Measurements from ENCODE around the gene KDM3A. TPM values are rescaled to one million over a fixed set of nuclear protein-coding genes. Genes with fewer than 3 reads are reported as not detected.
"Not testable (repeated sequence)": the region's sequence is repeated elsewhere in the genome, so short reads cannot be mapped to it uniquely, and the experiment has no call there.

The KDM3A gene
- polyA plus RNA-seq, 3 donors: 55.8 to 62.7 (median 59.4) TPM

DNA sequence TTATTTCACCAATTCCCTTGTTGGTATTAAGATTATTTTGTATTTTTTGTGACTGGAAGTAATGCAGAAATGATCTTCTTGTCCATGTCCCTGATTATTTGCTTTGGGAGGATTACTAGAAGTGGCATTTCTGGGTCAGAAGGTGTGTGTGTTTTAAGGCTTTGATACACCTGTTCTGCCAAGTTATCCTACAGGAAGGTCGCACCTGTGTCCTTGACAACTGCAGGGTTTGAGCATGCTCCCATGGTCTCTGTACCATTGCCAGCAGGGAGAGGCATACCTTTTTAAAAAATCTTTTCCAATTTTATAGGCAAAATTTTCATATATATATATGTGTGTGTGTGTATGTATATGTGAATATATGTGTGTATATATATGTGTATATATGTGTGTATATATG is 29.7 kb downstream of the KDM3A start:
- DNase-seq (ENCODE audit: low read depth in 3 of 3, low spot score in 2 of 3): no peak

DNA sequence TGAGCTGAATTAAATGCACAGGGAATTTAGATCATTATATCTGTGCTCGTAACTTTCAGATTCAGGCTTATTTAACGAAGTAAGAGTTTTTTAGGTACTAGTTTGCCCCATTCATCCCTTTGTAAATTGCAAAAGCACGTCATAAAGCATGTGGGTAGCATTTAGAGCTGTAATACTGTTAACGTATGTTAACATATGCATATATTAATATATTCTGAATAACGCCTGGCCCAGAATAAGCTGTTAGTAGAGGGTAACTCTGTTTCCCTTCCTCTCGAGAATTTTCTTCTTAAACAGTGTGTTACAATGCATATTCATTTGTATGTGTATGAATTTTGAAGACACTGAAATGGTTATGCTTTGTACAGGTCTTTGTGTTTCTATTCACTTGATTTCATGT is 30.5 kb downstream of the KDM3A start:
- DNase-seq (ENCODE audit: low read depth in 3 of 3, low spot score in 2 of 3): no peak

DNA sequence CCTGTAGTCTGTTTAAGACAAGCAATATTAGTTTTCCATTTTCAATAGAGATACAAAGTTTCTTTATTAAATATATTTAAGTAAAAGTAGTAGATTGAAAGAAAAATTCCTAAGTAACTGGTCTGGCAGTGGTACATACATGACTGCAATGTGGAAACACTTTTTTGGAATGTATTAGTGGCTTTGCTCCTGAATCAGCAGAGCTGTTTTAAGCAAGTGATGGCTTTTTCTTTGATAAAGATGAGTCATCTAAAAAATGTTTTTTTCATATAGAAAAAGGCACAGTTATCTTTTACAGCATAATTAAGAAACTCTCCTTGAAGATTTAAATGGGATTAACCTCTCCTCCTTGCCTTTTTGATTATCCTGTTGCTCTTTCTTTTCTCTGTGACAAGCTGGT is 34.9 kb downstream of the KDM3A start:
- no peak for DNase-seq (ENCODE audit: low read depth in 3 of 3, low spot score in 2 of 3)

DNA sequence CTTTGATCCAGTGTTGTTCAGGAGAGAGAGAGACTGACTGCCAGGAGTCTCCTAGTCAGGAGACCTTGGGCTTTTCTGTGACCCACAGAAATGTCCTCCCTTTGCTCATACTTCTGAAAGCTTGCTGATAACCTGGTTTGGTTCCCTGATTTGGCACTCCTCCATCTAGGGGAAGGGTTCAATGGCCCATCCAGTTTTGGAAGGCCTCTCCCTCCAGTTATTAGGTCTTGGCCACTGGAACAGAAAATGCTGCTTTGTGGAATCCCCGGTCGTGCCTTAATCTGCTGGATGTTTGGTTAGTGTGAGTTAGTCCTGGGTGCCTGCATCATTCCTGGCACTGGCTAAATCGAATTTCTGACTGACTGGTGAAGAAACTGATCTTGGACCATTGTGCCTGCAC is 35.7 kb downstream of the KDM3A start:
- no peak for DNase-seq (ENCODE audit: low read depth in 3 of 3, low spot score in 2 of 3)

DNA sequence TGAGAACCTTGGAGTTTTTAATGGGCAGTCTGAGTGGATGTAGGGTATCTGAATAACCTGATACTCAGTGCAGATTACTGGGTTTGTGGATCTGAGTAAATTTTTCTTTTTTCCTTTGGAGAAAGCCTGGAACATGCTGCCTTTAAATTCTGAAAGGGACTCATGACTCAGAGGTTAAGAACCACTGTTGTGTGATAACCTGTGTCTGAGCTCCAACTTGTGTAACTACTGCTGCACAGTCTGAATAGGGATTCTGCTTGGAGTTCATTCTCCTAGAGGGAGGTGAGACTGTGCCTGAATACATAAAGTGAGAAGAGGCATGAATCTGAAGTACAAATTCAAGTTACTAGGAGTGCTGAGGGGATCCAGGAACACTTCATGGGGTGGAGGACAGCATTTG is 36.2 kb downstream of the KDM3A start:
- DNase-seq (ENCODE audit: low read depth in 3 of 3, low spot score in 2 of 3): no peak

DNA sequence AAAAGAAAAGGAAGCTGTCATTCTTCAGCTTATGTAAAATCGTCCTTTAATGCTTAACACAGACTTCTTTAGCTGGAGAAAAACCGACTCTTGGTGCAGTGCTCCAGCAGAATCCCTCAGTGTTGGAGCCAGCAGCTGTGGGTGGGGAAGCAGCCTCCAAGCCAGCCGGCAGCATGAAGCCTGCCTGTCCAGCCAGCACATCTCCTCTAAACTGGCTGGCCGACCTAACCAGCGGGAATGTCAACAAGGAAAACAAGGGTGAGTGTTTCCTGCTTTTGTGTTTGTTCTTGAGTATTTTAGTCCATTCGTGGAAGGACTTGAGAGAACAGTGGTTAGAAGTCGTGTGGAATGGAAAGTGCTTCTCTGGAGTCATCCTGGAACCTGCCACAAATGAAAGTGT is 38.9 kb downstream of the KDM3A start:
- DNase-seq (ENCODE audit: low read depth in 3 of 3, low spot score in 2 of 3): no peak

DNA sequence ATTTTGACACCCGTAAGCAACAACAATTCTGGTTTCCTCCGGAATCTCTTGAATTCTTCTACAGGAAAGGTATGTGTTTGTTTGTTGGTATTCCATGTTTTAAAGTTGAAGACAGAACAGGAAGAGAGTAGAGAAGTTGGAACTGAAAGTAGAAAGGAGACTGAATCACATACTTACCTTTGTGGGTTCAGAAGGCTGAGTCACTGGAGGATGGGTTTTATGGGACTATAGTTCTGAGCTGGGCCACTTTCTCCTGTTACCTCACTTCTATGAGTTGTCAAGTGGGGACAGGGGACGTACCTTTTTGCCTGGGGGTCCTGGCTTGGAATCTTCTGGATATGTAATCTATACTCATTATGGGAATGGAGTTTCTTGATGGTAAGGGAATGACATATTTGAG is 40.9 kb downstream of the KDM3A start:
- no peak for DNase-seq (ENCODE audit: low read depth in 3 of 3, low spot score in 2 of 3)

DNA sequence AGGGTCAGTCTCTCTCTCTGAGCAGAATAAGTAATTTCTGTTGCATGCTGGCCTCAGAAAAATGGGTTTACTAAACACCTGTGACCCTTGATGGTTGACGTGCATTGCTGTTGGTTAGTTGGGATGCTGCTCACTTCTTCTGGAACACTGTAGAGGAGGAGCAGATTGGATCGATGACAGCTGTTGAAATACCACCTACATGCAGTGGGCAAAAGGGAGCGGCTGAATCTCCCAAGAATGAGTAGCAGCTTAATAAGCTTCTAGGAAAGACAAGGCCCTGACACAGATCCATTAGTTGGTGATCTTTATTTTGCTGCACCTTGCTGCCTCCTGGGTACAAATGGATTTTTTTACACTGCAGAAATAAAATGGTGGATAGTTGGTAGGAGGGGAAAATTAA is 43.2 kb downstream of the KDM3A start:
- no peak for DNase-seq (ENCODE audit: low read depth in 3 of 3, low spot score in 2 of 3)

DNA sequence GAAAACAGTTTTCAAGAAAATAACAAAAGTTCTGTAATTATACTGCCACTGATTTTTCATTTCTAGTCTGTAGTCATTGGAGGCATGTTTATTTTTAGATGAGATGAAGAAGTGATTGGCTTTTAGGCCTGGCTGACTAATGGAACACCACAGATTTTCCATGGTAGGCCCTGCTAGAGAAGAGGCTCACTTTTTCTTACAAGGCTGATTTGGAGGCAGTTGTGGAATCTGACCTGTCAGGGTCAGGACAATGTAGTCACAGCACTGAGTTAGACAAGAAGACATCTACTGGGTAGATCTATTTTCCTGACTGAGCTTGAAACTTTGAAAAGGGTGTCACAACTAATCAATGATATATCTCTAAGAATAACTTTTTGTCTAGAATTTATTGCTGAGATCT is 43.9 kb downstream of the KDM3A start:
- no peak for DNase-seq (ENCODE audit: low read depth in 3 of 3, low spot score in 2 of 3)

DNA sequence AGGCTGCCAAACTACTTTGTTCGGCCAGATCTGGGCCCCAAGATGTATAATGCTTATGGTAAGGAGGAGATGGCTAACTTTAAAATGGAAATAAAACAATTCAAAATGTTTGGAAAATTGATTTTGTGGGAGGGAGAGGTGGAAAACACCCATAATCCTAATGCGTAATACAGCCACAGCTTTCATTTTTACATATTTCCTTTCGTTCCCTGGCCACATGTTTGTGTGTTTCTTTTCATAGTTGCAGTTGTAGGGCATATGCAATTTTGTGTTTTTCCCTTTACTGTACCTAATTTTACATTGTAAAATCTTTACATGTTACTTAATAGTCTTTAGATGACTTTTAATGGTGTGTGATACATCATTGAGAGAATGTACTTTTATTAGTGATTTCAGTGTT is 44.6 kb downstream of the KDM3A start:
- no peak for DNase-seq (ENCODE audit: low read depth in 3 of 3, low spot score in 2 of 3)

DNA sequence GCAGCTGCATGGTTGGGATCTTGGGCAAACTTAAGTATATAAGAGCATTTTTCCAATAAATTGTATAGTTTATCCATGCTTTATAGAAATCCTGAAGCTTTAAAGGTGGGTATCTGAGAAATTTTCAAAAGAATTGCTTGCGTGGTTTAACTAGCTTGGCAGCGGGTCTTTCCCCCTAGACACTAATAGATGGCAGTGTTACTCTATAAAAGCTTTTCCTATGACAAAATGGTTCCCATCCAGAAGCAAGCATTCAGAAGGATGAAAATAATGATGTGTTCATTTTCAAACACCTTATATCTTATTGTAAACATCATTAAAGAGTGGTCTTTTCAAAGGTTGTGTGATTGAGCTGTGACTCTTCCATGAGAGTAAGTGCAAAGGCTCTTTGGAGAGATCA is 45.9 kb downstream of the KDM3A start:
- no peak for DNase-seq (ENCODE audit: low read depth in 3 of 3, low spot score in 2 of 3)

DNA sequence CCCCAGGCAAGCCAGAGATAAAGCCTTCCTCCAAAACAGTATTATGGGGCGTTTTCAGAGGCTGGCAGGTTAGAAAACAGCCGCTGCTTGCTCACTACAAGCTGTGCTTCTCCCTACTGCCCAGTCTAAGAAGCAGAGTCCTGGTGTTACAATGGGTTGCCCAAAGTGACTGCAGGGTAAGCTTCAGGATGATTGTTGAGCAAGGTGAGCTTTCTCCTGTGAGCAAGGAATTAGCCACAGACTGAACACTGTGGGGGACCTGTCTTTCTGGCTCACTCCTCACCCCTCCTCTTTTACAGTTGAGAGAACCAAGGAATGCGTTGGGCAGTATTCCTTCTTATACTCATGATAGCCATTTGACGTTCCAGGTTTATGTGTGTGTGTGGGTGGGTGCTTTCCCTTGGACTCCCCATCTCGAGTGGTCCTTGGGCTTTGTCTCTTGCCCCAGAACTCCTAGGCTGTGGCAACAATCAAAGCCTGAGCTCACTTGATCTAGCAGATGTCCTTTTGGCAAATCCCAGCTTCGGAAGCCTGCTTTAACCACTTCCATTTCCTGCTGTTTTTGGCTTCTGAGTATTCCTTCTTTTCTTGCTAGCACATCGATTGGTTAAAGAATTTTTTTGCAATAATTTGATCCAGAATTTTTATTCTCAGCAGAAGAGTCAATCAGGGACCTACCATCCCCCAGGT is 47.5 kb downstream of the KDM3A start:
- DNase-seq (ENCODE audit: low read depth in 3 of 3, low spot score in 2 of 3): no peak

DNA sequence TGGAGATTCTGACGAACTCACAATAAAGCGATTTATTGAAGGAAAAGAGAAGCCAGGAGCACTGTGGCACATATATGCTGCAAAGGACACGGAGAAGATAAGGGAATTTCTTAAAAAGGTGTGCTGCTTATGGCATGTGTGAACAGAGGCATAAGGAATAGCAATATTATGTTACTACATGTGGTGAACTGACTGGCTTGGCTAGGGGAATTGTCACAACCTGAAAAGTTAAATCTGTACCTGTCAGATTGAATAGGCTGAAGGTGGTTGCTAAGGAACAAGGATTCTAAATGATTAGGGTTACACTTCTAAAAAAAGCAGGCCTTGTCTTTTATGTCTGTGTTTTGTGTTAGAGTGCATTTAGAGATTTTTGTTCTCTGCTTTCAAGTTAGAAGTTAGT is 48.4 kb downstream of the KDM3A start:
- DNase-seq (ENCODE audit: low read depth in 3 of 3, low spot score in 2 of 3): no peak

DNA sequence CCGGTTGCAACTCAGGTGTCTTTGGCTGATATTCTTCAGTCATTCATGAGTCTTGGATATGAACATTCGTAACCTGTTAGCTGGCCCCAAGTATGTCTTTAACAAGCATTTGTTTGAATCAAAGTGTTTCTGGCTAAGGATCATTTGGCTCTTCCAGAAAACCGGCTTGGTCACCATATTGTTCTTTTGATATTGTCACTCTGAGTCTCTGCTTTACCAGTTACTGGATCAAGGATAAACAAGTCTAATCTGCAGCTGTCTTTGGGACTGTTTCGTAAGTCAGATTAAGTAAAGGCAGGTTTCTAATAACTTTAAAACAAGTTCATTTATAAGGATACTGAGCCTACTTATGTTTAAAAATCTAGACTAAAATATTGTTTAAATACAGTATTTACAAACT is 49.1 kb downstream of the KDM3A start:
- DNase-seq (ENCODE audit: low read depth in 3 of 3, low spot score in 2 of 3): no peak

DNA sequence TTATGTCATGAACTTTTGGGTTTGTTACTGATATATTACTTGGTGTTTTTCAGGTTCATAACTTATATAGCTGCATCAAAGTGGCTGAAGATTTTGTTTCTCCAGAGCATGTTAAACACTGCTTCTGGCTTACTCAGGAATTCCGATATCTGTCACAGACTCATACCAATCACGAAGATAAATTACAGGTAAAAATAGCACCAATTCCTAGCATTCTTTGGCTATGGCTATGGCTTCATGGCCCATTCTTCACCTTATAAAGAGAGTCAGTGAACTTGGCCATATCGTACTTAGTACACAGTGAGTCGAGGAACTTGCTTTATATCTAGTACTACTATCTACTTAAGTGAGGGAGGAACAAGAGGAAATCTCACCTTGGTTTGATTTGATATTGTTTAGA is 49.9 kb downstream of the KDM3A start:
- no peak for DNase-seq (ENCODE audit: low read depth in 3 of 3, low spot score in 2 of 3)

DNA sequence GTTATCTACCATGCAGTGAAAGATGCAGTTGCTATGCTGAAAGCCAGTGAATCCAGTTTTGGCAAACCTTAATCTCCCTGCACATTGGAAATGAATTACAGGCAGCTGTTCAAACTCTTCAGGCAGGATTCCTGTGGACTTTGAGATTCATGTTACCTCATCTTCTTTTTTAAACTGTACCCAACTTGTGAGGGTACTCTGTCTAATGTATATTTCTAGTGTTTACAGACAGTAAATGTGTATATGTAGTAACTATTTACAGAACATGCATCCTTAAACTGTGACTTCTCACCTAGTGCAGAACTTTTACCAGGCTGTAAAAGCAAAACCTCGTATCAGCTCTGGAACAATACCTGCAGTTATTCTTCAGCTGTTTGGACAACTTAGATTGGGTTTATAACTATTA is 50.9 kb downstream of the KDM3A start:
- no peak for DNase-seq (ENCODE audit: low read depth in 3 of 3, low spot score in 2 of 3)

DNA sequence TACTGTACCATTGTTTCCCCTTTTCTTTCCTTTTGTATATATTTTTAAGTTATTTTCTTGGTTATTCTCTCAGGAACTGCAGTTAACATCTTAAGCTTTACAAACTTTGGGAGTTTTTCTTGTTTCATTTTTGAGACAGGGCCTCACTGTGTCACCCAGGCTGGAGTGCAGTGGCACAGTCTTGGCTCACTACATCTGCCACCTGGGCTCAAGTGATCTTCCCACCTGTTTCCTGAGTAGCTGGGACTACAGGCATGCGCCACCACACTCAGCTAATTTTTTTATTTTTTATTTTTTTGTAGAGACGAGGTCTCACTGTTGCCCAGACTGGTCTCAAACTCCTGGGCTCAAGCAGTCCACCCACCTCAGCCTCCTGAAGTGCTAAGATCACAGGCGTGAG is 55.2 kb downstream of the KDM3A start:
- not testable (repeated sequence) for DNase-seq (ENCODE audit: low read depth in 3 of 3, low spot score in 2 of 3)

DNA sequence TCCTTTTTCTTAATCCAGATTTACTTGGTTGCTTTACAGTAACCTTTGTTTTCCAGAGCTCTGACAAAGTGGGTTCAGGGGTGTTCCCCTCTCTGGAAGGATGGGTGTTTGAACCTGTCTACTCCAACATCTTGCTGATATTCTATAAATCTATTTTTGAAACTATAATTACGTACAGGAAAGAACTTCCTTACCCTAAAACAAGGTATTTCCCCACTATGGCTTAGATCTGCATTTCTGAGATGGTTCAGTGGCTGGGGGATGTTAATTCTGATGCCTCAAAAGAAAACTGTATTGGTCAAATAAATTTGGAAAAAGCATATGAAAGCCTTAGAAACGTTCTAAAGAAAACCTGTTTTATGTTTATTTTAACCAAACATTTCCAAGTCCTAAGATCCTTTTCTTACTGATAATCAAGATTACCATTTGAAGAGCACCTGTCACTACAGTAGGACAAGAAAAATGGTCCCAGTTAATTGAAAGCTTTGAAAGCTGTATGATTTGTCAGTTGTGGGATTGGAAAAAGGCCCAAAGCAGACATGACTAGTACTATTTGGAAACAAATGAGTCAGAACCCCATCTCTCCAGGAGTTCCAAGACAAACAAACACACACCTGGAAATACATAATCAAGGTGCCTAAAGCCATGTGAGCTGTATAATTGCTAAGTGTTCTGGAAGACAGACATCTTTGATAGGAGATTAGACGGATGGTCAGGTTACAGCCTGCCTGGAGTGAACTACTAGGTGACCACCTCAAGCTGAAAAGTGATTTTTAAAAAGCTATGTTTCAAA is 57.5 kb downstream of the KDM3A start:
- DNase-seq (ENCODE audit: low read depth in 3 of 3, low spot score in 2 of 3): no peak

DNA sequence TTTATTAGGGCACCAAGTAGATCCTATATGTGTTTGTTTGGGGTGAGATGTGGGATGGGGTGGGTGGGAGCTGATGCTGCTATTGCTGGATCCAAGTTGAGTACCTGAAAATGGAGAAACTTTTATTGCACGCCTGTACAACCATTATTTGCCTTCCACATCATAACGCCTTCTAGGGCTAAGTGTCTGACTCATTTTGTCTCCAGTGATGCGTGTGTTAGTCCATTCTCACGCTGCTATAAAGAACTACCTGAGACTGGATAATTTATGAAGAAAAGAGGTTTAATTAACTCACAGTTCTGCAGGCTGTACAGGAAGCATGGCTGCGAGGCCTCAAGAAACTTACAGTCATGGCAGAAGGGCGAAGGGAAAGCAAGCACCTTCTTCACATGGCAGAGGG is 58.2 kb downstream of the KDM3A start:
- DNase-seq (ENCODE audit: low read depth in 3 of 3, low spot score in 2 of 3): no peak

DNA sequence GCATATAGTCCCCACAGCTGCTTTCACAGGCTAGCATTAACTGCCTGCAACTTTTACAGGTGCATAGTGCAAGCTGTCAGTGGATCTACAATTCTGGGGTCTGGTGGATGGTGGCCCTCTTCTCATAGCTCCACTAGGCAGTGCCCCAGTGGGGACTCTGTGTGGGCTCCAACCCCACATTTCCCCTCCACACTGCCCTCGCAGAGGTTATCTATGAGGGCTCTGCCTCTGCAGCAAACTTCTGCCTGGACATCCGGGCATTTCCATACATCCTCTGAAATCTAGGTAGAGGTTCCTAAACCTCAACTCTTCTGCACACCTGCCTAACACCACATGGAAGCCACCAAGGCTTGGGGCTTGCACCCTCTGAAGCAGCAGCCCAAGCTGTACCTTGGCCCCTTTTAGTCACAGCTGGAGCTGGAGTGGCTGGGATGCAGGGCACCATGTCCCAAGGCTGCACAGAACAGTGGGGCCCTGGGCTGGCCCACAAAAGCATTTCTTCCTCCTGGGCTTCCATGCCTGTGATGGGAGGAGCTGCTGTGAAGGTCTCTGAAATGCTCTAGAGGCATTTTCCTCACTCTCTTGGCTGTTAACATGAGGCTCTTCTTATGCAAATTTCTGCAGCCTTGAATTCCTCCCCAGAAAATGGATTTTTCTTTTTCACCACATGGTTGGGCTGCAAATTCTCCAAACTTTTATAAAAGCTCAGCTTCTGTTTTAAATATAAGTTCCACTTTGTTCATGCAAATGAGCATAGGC is 59.3 kb downstream of the KDM3A start:
- no peak for DNase-seq (ENCODE audit: low read depth in 3 of 3, low spot score in 2 of 3)

DNA sequence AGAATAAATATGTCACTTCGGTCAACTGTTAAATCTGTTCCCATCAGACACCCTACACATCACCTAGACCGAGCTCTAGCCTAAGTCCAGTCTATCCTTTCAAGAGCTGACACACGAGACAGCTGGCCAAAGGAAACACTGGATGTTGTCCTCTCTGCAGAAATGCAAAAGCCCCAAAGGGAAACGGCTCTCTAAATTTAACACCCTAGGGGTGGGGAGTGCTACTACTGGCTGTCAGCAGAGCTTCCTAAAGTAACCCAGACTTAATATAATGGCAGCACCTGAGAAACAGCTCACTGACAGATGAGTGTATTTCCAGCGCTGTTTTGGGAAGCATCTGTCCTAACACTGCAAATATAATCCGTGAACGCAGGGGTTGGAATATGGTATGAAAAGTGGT is 66.4 kb downstream of the KDM3A start:
- no peak for DNase-seq (ENCODE audit: low read depth in 3 of 3, low spot score in 2 of 3)

DNA sequence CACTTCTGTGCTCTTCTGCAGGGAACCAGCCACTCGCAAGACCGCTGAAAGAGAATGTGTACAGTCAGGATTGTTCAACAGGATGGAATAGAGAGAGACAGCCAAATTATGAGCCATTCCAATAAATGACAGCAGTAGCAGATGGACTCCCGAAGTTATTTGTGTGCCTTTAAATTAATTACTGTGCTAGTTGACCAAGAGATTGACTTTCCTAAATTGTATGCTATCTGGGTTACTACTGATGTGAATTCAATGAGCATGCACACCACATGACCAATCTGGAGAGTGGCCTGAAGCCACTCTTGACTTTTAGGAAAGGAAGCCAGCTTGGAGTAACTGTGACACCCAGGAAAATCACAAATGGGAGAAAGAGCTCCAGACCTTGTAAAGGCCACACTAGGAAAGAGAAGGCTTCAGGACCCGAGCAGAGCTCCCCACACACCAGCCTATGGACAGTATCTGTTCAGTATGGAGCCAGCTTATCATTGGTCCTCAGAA is 69.3 kb downstream of the KDM3A start:
- DNase-seq (ENCODE audit: low read depth in 3 of 3, low spot score in 2 of 3): no peak
